Measurements from ENCODE around the gene TET3.

Gene TET3

GRCh38 chr2:73990531-73990930 is 5.8 kb downstream of the TET3 start:
- no peak for DNase-seq (ENCODE audit: low read depth)
- no peak for TF ChIP-seq POLR2A (IDR thresholded peaks at IDR 0.05; ENCODE audit: extremely low read depth, insufficient read length)
- TF ChIP-seq CTCF (IDR thresholded peaks at IDR 0.05; ENCODE audit: low read depth, low read length) = no peak
- TF ChIP-seq MYC (IDR thresholded peaks at IDR 0.05; ENCODE audit: low read depth, low read length) = no peak
- no peak for TF ChIP-seq MAX (IDR thresholded peaks at IDR 0.05; ENCODE audit: low read depth, low read length)
- H3K4me3 ChIP-seq (ENCODE audit: low read depth, low read length) = no peak overlapping the region

DNA sequence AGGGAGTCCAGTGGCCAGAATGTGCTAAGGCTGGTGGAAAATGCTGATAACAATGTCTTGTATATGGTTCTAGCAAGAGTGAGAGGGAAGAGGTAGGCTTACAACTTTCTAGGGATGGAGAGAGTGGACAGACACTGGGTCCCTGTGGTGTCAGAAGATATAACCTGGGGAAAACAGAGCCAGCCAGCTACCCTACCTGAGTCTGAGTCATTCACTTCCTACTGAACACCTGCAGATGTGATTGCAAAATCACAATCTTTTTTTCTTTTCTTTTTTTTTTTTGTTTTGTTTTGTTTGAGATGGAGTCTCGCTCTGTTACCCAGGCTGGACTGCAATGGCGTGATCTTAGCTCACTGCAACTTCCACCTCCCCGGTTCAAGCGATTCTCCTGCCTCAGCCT is 7.3 kb downstream of the TET3 start:
- no peak overlapping the region for H3K4me3 ChIP-seq (ENCODE audit: low read depth, low read length)
- TF ChIP-seq POLR2A (IDR thresholded peaks at IDR 0.05; ENCODE audit: extremely low read depth, insufficient read length) (no peak), CTCF (IDR thresholded peaks at IDR 0.05; ENCODE audit: low read depth, low read length) (no peak), MAX (IDR thresholded peaks at IDR 0.05; ENCODE audit: low read depth, low read length) (no peak), MYC (IDR thresholded peaks at IDR 0.05; ENCODE audit: low read depth, low read length) (no peak)
- no peak for DNase-seq (ENCODE audit: low read depth)

DNA sequence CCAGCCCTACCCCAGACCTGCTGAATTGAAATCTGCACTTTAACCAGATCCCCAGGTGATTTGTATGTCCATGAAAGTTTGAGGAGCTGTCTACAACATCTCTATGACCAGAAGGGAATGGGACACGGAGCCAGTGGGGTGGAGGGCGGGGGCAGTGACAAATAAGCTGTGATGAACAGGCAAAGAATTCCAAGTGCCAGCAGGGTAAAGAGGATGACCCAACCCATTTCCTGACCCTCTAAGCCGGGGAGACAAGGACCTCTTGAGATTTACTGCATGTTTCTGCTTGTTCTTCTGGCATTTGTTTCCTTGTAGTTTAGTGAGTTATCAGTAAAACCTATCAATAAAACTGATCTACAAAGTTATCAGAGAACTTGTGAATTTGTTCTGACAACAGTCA is 8.7 kb downstream of the TET3 start:
- TF ChIP-seq CTCF (IDR thresholded peaks at IDR 0.05; ENCODE audit: low read depth, low read length) (no peak), MAX (IDR thresholded peaks at IDR 0.05; ENCODE audit: low read depth, low read length) (no peak), MYC (IDR thresholded peaks at IDR 0.05; ENCODE audit: low read depth, low read length) (no peak)

DNA sequence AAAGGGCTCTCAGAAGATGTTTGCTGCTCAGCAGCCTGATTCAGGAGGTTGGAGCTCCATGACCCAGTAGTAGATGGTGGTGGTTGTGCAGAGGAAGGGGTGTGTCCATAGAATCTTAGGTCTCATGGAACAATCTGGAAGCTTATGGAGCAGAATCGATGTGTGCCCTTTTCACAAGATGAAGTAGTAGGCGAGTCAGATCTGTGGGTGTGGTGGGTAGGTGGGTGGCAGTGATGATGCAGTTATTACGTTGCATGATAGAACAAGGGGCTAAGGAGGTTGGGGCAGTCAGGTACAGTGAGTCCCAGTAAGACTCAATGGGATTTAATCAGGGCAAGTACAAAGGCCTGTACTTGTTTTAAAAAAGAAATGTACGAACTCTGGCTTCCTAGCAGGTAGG is 9.1 kb downstream of the TET3 start:
- TF ChIP-seq MYC (IDR thresholded peaks at IDR 0.05; ENCODE audit: low read depth, low read length) = no peak
- no peak for TF ChIP-seq POLR2A (IDR thresholded peaks at IDR 0.05; ENCODE audit: extremely low read depth, insufficient read length)
- DNase-seq (ENCODE audit: low read depth) = no peak
- no peak overlapping the region for H3K4me3 ChIP-seq (ENCODE audit: low read depth, low read length)

More for the DNA sequence above, 8.7 kb downstream of the TET3 start:
- no peak overlapping the region for H3K4me3 ChIP-seq (ENCODE audit: low read depth, low read length)
- DNase-seq (ENCODE audit: low read depth) = no peak

GRCh38 chr2:73994178-73994831 is 9.6 kb downstream of the TET3 start:
- no peak for DNase-seq (ENCODE audit: low read depth)
- TF ChIP-seq MAX (IDR thresholded peaks at IDR 0.05; ENCODE audit: low read depth, low read length) (no peak), MYC (IDR thresholded peaks at IDR 0.05; ENCODE audit: low read depth, low read length) (no peak), POLR2A (IDR thresholded peaks at IDR 0.05; ENCODE audit: extremely low read depth, insufficient read length) (no peak), CTCF (IDR thresholded peaks at IDR 0.05; ENCODE audit: low read depth, low read length) (no peak)
- H3K4me3 ChIP-seq (ENCODE audit: low read depth, low read length) = no peak overlapping the region

DNA sequence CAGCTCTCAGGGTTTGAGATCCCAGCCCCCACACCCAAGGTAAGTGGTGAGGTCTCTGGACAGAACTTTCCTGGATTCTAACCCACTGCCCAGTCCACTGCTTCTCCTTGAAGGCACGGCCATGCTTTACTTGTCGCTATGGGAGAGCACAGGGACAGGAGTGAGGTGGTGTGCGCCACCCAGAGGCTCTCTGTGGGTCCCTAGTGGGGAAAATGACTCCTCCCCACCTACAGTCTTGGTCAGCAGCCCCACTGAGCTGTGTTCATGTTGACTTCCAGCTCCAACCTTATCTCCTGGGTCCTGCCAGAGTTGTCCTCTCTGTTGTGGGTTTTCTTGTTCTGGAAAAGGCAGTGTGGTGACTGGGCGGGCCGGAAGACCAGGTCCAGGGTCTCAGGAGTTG is 11.1 kb downstream of the TET3 start:
- peak; percentile 36 for DNase-seq (ENCODE audit: low read depth)
- TF ChIP-seq CTCF (IDR thresholded peaks at IDR 0.05; ENCODE audit: low read depth, low read length) (peak; percentile 18), POLR2A (IDR thresholded peaks at IDR 0.05; ENCODE audit: extremely low read depth, insufficient read length) (no peak)
- no peak overlapping the region for H3K4me3 ChIP-seq (ENCODE audit: low read depth, low read length)

All from NB4 (cell line).